Measurements from ENCODE around the gene CCDC18. TPM values are rescaled to one million over a fixed set of nuclear protein-coding genes. Genes with fewer than 3 reads are reported as not detected.
"Not testable (repeated sequence)": the region's sequence is repeated elsewhere in the genome, so short reads cannot be mapped to it uniquely, and the experiment has no call there.

CCDC18 gene
- polyA plus RNA-seq, 3 donors = 8.0 to 12.8 (median 10.9) TPM

GRCh38 chr1:93167006-93167405, 13.5 kb upstream of the CCDC18 start:
- DNase-seq = no peak

- DNase-seq = not testable (repeated sequence)
Measured at GRCh38 chr1:93170141-93170678, 10.3 kb upstream of the CCDC18 start.

GRCh38 chr1:93171549-93172034, 8.9 kb upstream of the CCDC18 start:
- no peak for DNase-seq

GRCh38 chr1:93172778-93173177, 7.7 kb upstream of the CCDC18 start:
- DNase-seq = no peak

- not testable (repeated sequence) for DNase-seq
Measured at GRCh38 chr1:93174638-93175037, 5.9 kb upstream of the CCDC18 start.

GRCh38 chr1:93177991-93178390, 2.5 kb upstream of the CCDC18 start:
- peak; percentile 41 for DNase-seq

- no peak for DNase-seq
Measured at GRCh38 chr1:93178418-93178817, 2.1 kb upstream of the CCDC18 start.

GRCh38 chr1:93179886-93180722, 420 bp upstream of the CCDC18 start, which contains the start of gene TMED5:
TMED5 (minus strand) TSS chr1:93180413; CDS start chr1:93180242, 171 bp downstream.
- DNase-seq = peak; percentile 99

GRCh38 chr1:93186667-93187066, 6.1 kb downstream of the CCDC18 start:
- DNase-seq = no peak

GRCh38 chr1:93190432-93190831, 9.9 kb downstream of the CCDC18 start:
- DNase-seq = no peak

GRCh38 chr1:93194231-93194990, 13.9 kb downstream of the CCDC18 start:
- DNase-seq = no peak

- no peak for DNase-seq
Measured at GRCh38 chr1:93196591-93196990, 16.1 kb downstream of the CCDC18 start.

GRCh38 chr1:93199150-93199549, 18.6 kb downstream of the CCDC18 start:
- DNase-seq = no peak

GRCh38 chr1:93200086-93200620, 19.6 kb downstream of the CCDC18 start:
- no peak for DNase-seq

- no peak for DNase-seq
Measured at GRCh38 chr1:93200714-93201113, 20.2 kb downstream of the CCDC18 start.

- no peak for DNase-seq
Measured at GRCh38 chr1:93205892-93206566, 25.5 kb downstream of the CCDC18 start.

GRCh38 chr1:93206567-93206954, 26.0 kb downstream of the CCDC18 start:
- no peak for DNase-seq

- DNase-seq = no peak
Measured at GRCh38 chr1:93207211-93207610, 26.7 kb downstream of the CCDC18 start.

- DNase-seq = no peak
Measured at GRCh38 chr1:93215322-93215721, 34.8 kb downstream of the CCDC18 start.

- DNase-seq = no peak
Measured at GRCh38 chr1:93219443-93219842, 38.9 kb downstream of the CCDC18 start.

- DNase-seq = not testable (repeated sequence)
Measured at GRCh38 chr1:93220716-93221115, 40.2 kb downstream of the CCDC18 start.

- DNase-seq = no peak
Measured at GRCh38 chr1:93221913-93222312, 41.4 kb downstream of the CCDC18 start.

All from renal pelvis (tissue), 4 donors.